NK-92 treated with Interleukin-12 subunit alpha and Interleukin-12 subunit beta, amount 100 ng/mL, for 24 hours (cell line): Measurements from ENCODE around the gene CACNA1C.

Experiments used
- DNase-seq: peaks from one replicate; lab custom pipeline; 2025; lab: John Stamatoyannopoulos, UW

Gene CACNA1C

DNA sequence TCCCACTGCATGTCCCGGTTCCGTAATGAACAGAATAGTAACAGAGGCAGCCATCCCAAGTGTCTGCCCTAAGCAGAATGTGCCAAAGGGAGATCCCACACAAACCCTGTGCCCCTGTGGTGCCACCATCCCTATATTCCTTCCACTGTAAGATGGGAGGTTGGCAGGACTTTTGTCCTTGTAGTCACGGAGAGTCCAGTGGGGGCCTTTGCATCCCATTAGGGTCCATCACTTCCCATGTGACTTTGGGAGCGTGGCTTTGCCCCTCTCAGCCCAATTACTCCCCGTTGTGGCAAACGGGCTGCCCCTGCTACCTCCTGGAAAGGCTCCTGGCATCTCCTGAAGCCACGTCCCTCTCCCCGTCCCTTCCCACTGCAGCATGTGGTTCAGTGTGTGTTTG, 552.5 kb downstream of the CACNA1C start:
- DNase-seq: no peak

DNA sequence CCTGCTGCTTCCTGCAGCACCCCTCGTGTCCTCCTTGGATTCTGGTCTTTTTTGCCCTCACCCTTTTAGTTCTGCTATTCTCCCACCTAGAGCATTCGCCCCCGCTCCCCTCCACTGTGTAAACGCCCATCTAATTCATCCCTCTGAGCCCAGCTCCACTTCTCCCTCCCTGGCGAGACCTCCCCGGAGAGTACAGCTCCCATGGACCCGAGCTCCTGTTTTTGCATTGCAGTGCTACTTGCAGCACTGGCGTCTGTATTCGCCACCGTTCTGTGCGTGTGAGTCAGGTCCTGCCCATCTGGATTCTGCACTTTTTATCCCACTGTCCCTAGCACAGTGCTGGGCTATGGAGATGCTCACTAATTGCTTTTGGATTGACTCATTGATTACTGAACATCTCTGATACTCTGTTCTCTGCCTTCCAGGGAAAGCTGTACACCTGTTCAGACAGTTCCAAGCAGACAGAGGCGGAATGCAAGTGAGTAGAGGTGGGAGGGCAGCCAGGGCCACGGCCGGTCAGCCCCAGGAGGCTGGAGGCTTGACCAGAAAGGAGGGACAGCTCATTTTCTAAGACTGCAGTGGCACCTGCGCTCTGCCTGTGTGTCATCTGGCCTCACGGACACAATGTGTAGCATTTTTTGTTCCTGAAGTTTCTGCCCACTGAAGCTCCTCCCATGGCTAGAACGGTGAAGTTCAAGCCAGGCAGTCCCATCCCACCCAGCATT, 553.6 kb downstream of the CACNA1C start:
- no peak for DNase-seq

DNA sequence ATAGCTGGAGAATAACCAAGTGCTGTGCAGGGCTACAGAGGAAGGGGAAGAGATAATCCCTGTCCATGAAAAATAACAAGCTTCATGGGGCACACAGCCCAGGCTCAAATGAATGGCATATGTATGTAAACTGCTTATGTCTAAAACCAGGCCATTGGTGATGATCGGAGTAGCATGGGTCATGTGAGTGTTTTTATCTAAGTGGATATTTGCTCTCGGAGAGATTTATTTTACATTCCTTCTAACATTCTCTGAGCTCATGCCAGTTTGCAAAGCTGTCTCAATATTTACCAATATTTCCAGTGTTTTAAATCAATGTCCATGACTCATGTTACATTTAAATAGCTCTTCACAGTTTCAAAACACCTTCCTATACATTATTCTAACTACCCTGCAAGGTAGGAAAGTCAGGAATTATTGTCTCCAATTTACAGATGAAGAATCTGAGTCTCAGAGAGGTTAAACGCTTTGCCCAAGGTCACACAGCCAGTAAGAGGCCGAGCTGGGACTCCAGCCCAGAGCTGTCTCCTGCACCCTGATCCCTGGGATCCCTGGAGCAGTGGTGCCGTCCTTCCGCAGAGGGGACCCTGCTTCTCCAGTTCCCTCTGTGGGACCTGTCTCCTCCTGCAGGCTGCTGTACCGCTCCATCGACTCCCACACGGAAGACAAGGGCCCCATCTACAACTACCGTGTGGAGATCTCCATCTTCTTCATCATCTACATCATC, 555.3 kb downstream of the CACNA1C start:
- DNase-seq: no peak

DNA sequence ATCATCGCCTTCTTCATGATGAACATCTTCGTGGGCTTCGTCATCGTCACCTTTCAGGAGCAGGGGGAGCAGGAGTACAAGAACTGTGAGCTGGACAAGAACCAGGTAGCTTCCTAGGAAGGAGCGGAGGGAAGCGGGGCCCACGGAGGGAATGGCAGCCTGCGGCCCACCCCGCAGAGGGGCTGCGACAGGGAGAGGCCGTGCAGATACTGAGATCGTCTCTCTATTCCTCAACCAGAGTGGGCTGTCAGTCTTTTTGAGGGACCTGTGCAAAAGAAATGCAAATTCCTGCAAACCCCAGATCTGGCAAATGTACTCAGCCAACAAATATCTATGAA, 555.8 kb downstream of the CACNA1C start:
- DNase-seq: no peak

DNA sequence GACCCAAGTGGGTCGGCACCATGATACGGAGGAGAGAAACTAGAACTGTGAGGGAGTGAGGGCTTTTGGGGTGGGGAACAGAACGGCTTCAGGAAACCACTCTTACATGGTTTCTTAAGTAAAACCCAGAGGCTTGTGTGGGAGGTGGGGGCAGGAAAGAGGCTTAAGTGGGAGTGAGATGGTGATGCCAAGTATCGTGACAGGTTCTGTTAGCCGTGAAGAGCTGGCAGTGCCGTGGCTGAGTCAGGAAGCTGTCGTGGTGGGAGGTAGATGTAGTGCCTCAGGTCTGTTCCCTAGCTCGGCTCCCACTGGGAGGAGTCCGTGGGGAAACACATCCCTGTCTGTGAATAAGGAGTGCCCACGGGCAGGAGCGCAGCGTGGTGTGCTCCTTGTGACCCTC, 556.2 kb downstream of the CACNA1C start:
- DNase-seq: no peak

DNA sequence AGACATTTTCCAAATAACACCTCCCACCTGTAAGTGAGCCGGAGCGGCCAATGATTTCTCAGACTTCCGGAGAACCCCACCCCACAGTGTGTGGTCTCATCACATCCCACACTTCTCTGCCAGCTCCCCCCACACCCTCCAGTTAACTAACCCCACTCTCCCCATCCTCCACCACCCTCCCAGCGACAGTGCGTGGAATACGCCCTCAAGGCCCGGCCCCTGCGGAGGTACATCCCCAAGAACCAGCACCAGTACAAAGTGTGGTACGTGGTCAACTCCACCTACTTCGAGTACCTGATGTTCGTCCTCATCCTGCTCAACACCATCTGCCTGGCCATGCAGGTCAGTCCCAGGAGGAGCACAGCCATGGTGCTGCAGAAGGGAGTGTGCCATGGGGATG, 557.6 kb downstream of the CACNA1C start:
- no peak for DNase-seq

DNA sequence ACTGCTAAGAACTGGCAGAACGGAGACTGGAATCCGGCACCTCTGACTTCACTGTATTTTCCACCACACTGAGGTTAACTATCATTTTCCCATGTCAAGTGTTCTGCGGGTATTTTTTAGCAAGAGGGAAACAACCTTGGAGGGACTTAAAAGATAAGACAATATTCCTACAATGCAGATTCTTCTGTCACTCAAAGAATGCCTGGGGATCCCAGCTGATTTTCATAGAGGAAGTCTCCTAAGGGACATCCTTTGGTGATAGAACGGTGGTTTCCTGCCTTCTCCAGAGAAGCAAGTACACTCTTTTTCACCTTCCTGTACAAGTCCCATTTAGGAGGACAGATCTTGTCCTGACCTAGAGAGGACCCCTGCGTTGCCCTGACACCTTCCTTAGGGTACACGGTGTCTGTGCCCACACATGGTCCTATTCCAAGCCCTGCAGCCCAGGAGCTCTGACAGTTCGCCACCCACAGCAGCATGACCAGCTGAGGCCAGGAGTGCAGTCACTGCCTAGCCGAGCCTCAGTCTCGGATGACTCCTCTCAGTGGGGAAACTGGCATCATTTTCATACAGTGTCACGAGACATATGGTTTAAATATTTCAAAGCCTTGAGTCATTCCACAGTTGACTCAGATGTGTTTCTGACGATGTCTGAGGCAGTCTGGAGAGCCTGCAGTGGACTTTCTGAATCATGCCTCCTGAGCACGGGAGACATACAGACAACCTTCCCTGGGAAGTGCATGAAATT, 560.7 kb downstream of the CACNA1C start:
- DNase-seq: no peak

DNA sequence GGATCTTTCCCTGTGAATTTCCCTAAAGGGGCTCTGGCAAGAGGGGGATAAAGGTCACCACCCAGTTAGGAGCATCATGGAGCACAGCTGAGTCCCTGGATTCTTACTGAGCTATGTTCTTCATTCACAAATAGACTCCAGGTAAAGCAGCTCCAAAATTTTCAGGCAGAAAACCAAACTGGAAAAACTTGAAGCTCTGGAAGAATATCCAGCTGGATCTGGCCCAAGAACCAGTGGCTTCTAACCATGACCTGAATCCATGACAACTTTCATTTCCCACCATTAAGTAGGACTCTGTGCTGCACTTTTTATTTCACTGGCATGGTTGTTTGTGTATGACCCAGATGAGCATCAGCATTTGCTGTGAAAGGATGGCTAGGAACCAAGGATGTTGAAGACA, 561.6 kb downstream of the CACNA1C start:
- no peak for DNase-seq

DNA sequence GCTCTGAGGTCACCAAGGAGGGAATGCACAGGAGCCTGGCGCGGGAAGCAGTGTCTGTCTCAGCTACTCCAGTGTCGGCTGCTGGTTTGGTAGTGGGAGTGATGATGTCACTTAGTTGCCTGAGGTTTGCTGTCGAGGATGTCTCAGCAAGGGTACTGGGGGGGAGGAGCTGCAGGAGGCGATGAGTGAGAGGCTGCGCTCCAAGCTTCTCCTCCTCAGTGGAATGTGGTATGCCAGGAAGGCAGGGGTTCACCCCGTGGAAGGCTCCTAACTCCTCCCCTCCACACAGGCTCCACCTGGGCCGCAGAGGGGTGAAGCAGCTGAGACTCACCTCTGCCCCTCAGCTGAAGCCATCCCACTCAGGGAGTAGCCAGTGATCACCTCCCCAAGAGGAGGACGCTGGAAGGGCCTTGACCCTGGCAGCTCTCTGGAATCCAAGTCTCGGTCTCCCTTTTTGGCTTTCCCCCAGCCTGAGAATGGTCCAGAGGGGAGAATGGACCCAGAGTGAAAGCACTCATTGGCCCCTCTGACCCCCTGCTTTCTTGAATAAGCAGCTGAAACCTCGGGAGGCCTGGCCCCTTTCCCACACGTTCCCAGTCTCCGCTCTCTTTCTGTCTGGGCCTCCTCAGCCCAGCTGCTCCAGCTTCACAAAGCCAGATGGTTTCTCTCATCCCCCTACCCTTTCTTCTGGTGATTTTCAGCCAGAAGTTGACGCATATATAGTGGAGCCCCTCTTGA, 563.0 kb downstream of the CACNA1C start:
- DNase-seq: no peak

DNA sequence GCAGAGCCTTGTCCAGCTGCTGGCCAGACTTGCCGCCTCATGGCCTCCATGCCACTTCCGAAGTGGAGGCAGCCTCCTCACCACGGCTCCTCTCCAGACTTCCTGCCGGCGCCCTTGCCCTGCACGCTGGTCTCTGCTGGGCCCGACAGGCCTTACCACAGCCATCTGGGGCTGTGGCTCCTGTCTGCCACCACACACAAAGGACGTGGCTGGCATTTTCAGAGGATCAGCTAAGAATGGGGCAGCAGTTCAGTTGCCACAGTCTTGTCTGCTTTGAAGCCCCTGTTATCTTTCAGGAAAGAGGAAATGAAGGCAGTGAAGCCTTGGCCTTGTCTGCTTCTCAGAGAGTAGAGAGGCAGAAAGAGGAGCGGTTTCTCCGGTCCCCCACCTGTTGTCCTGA, 564.0 kb downstream of the CACNA1C start:
- no peak for DNase-seq

DNA sequence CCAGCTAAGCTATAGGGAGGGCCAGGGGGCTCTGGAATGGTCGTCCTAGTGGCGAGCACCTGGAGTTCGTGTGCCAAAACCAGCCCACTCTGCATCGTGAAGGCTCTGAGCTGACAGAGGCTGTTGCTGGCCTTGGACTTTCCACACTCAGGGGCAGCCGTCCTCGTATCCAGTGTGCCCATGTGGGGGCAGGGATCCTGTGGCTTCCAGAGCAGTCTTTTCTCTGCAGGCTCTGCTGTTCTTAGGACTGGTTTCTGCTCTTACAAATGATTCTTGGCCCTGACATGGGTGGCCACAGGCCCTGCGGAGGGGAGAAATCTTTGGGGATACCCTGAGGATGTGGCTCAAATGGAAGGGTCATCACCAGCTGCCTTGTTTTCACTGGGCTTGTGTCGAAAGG, 564.6 kb downstream of the CACNA1C start:
- no peak for DNase-seq

DNA sequence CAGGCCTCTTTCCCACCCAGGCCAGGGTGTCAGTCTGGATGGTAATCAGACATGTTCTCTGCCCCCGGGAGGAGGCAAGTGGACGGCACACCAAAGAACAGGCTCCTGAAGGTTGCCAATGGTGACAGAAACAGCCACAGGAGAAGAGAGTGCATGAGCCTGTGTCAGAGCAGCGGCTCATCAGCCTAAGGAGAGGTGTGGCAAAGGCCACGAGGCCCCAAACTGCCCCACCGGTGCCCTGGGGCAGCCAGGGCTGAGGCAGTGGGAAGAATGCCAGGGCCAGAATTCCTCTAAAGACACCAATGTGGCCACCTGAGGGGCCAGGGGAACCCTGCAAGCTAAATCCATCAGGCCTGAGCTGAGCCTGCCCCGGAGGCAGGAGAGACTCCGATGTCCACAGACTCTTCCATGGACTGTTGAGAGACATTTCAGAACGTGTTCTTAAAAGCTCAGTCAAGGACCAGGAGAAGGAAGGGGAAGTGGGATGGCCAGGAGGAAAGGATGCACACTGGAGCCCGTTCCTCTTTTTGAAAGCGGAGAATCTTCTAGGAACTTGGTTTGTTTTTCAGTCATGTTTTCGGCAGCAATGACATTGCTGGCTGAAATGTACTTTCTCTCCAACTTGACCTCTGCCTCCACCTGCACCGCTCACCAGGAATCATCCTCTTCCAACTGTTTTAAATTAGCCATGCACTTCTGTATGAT, 565.7 kb downstream of the CACNA1C start:
- DNase-seq: no peak

DNA sequence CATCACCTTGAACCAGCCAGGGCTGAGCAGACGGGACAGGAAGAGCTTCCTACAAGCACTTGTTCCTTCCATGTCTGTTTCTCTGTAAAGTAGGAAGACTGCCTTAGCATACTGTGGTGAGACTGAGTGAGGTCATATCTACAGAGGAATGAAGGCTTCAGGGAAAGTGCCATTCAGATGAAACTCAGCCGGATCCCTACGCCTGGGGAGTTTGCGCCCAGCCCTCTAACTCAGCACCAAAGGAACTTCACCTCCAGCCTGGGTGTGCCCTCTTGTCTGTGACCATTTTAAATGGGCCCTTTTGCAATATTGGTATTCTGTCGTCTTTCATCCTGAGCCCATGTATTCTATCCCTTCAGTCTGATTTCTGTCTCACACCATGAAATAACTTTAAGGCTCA, 566.3 kb downstream of the CACNA1C start:
- no peak for DNase-seq

DNA sequence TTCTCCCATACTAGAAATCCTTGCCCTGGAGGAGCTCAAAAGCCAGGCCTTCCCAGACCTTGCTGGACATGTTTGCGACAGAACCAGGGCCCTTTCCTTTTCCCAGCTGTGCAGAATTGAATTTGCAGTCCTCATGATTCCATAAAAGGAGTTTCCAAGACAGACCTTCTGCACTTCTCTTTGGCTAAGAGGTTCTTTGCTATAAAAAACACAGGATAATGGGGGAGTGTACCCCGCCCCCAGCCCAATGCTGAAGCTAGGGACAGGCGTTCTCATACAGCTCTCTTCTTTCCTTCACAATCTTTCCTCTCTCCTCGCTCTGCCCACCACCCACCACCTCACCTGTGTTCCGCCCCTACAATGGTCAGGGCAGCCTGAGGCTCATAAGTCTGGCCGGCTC, 569.7 kb downstream of the CACNA1C start:
- DNase-seq: no peak

DNA sequence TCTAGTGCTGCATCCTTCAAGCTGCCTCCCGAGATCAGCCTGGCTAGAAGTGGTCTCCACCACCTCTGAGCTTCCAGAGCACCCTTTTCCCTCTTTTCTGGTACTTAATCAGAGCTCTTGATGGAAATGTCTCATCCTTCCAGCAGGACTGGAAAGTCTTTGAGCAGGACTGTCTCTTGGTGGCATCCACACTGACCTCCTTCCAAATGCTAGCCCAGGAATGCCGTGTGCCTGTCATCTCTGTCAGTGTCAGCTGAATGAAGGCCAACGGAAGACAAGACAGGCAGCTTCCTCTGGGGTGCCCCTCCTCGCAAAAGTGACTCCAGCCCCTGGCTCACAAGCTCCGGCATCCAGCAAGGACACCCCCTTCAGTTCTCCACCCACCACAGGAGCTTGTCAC, 570.7 kb downstream of the CACNA1C start:
- no peak for DNase-seq

DNA sequence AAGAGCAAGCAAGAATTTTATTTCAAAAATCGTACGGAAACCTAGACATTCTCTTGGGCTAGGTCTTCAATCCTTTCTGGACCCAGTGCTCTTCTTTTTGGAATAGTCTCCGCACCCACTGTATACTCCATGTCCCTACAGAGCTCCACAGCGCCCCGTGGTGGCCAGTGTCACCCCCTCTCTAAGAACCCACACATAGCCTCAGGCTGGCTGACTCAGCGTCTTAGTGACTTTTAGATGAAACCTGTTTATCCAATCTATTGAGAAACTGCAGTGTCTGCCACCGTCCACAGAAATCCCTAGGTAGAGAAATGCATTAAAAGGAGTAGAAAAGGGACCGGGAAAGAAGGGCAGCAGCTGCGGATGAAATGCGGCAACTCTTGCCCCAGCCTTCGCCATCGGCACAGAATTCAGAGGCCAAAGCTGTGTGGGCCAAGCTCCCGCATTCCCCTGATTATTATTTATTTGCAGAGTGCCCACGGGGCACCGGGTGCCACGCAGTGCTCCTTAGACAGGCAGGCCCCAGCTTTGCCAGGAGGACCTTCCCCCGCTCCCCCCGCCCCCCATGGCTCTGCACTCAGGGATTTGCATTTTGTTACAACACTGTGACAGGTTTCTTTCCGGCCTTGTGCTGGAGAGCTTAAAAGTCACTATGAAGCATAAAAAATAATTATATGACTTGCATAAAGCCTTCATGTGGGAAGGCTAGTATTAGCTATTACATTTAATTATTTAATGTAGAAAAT, 571.9 kb downstream of the CACNA1C start:
- DNase-seq: no peak

DNA sequence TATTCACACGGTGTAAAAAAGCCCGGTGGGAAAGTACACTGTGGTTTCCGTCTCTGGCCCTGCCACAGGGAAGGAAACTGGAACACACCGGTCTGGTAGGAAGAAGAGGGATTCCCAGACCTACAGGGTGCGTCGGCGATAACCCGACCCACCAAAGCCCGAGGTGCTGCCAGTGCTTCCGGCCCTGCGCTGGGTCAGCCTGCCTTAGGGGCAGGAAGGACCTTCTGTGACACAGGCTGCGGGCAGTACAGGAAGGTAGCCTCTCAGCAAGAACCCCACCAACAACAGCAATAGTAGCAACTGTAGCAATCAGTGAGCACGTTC, 572.5 kb downstream of the CACNA1C start:
- DNase-seq: no peak

DNA sequence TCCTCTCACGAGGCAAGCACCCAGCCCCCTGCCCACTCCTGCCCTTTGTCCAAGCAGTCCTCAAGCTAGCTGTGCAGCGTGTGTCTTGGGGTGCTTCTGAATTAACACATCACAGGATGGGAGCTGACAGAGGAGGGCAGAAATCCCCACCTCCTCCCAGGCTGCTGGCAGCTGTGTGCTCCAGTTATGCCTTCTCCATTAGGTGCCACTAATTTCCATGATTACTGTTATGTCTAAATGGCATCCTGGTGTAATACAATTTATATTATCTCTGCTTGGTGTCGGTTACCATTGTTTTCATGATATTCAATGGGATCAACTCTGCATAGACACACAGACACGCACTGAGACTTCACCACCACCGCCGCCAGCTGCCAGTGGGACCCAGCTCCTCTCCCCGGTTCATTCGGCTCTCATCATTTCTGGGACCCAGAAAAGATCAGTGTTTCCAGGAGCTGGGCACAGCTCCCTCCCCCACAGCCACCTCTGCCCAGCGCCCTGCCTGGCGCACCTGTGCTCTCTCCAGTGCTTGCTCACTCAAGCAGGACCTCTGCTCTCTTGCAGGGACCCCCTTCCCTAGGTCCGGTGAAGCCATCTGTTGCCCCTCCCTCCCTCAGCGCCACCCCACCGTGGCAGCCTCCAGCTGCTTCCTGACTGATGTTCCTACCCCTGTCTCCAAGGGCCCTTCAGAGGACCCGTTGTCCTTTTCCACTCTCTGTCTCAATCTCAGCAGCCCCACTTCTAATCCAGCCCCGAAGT, 574.5 kb downstream of the CACNA1C start:
- no peak for DNase-seq

DNA sequence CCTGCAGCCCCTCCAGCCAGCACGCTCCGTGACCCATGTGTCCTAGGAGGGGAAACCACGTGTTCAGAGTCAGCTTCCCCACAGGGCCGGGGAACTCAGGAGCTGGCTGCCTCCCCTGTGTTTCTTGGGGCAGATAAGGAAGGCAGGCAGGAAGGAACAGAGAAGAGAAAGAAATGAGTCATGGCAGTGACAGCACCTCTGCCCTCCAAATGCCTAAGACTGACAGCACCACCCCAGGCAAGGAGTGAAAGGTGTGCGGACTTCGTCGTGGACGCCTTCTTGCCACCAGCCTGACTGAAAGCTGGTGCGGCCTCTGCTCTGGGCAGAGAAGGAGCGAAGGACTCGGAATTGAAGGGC, 575.0 kb downstream of the CACNA1C start:
- no peak for DNase-seq

DNA sequence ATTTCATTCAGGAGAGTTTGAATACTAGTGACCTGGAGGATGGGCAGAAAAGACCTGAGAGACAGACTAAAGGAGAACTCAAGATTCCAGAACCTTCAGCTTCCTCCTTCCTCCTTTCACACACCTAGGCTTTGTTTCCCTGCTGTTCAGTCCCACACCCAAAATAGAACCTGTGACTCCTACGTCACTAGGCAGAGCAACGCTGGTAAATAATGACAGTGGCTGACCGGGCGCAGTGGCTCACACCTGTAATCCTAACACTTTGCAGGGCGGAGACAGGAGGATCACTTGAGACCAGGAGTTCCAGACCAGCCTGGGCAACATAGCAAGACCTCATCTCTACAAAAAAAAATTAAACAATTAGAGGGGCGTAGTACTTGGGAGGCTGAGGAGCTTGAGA, 575.6 kb downstream of the CACNA1C start:
- no peak for DNase-seq

DNA sequence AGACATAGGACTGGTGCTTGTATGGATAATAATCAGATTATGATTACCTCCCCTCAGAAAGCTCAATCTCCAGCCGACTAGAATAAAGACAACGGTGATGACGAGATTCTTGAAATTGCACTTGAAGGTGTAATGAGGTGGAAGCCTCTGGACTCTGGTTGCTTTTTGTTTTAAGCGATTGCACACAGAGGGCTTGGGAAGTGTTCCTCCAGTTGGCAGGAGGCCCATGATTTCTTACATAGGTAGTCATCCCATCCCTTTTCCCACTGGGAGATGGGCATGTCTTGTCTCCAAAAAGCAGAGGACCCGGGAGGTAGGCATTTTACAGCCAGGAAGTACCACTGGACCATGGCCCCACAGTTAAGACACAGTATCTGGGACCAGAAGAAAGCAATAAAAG, 576.3 kb downstream of the CACNA1C start:
- DNase-seq: no peak
